HG02763 (cell line): ENCODE measurements around the gene SRPRB.

Experiments used
- ATAC-seq: cut with Tn5 transposase; IDR thresholded peaks from one replicate; pipeline ENCODE4 v1.9.1; 2021; ENCODE audit warnings: mild to moderate bottlenecking, moderate library complexity; ENCODE audit not compliant: unreplicated experiment

Gene SRPRB

GRCh38 chr3:133863911-133864310, 58.3 kb downstream of the SRPRB start:
- no peak for ATAC-seq

GRCh38 chr3:133864616-133865015, 59.0 kb downstream of the SRPRB start:
- ATAC-seq: no peak

- no peak for ATAC-seq
Observed at GRCh38 chr3:133865136-133865855, 59.7 kb downstream of the SRPRB start.

- no peak for ATAC-seq
Observed at GRCh38 chr3:133866141-133866540, 60.5 kb downstream of the SRPRB start.

GRCh38 chr3:133868186-133868585, 62.6 kb downstream of the SRPRB start:
- ATAC-seq: no peak

GRCh38 chr3:133868758-133869475, 63.3 kb downstream of the SRPRB start:
- no peak for ATAC-seq

GRCh38 chr3:133869586-133869985, 64.0 kb downstream of the SRPRB start:
- no peak for ATAC-seq

GRCh38 chr3:133870822-133871221, 65.2 kb downstream of the SRPRB start:
- ATAC-seq: no peak
